NCI-H1694 (cell line): ENCODE data around the gene DNAJC9.
A peak's percentile ranks its signal among the peaks of the same experiment; 100 is the strongest.

ENCODE experiments used
- DNase-seq: peaks from one replicate; lab custom pipeline; 2025; lab: John Stamatoyannopoulos, UW

The DNAJC9 gene

DNA sequence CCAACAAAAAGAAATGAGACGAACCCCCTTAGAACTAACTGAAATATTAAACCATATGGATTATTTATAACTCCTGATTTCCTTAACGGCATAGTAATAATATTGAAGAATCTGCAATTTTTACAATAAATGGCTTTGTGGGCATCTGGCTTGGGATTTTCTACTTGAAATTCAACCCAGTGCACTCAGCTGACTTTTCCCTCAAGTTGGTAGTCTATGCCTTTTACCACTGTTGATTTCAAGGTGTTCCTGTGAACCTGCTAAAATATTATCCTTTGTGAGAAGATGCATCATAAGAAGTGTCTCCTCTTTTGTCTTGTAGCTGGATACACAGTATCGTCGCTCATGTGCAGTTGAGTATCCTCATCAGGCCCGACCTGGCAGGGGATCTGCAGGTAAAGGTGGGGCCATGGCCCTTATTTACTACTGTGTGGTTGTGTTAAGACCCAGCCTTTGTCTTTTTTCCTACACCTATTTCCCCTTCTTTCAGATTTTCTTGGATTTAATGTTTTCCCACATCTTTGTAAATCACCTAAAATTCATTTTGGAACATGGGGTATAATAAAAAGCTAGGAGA, 8.0 kb downstream of the DNAJC9 start:
- DNase-seq, result no peak

GRCh38 chr10:73234695-73235094, 12.4 kb downstream of the DNAJC9 start:
- no peak for DNase-seq

DNA sequence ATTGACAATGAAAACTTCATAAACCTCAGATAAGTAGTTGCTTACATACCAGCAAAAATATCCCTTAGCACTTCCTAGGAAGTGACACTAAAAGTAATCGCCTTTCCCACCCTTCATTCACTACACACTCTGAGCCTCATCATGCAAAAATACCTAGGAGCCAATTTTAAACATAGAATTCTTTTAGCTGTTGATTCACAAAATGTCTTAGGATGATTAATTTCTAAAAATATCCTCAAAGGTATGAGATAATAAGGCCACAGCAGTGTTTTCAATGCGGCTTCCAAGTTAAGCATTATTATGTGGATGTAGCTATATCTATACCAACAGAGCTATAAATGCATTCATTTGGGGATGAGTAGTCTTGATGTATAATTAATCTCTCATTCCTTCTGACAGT, 13.2 kb downstream of the DNAJC9 start:
- DNase-seq, result no peak

GRCh38 chr10:73232887-73233286, 14.2 kb downstream of the DNAJC9 start:
- DNase-seq, result no peak

DNA sequence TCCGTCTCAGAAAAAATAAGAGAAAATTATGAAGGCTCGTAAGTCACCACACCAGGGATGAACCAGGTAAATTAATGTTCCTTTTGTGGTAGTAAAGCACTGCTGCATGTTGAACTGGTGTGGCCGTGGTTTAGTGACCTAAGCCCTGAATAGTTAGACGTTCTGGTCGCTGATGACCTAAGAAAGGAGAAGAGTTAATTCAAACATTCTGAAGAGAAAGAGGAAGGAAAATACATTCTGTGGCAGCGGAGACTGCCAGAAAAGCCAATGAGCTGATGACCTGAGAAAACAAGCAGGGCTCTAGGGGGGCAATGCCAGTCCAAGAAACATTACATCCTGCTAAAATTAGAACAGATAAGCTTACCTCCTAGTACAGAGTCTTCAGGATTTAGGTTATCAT, 17.5 kb downstream of the DNAJC9 start:
- DNase-seq, result no peak

DNA sequence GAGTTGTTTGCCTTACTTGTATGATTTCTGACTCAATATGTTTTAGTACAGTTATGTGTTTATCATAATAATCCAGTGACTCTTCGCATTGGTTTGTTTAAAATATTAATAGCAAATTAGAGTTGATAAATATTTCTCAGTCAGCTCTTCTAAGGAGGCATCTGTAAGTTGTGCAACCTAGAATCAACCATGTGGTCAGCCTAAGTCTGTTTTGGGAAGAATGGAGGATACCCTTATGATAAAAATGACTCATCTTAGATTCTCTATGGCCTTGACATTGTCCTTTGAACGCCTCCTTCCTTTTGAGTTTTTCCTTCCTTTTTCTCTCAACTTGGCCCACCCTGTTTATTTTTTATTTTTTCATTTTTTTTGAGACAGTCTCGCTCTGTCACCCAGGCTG, 18.8 kb downstream of the DNAJC9 start:
- no peak for DNase-seq

GRCh38 chr10:73226663-73227062, 20.4 kb downstream of the DNAJC9 start:
- DNase-seq, result no peak

DNA sequence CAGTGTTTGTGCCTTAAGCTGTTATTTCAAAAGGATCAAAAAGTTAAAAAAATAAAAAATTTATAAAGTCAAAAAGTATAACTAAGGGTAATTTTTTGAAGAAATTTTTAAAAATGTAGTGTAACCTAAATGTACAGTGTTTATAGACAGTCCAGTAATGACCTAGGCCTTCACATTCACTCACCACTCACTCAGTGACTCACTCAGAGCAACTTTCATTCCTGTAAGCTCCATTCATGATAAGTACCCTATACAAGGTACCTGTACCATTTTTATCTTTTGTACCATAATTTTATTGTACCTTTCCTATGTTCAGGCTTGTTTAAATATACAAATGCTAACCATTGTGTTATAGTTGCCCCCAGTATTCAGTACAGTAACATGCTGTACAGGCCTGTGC, 21.5 kb downstream of the DNAJC9 start:
- DNase-seq, result no peak

- DNase-seq, result no peak
Measured at GRCh38 chr10:73220989-73221388, 26.1 kb downstream of the DNAJC9 start.

DNA sequence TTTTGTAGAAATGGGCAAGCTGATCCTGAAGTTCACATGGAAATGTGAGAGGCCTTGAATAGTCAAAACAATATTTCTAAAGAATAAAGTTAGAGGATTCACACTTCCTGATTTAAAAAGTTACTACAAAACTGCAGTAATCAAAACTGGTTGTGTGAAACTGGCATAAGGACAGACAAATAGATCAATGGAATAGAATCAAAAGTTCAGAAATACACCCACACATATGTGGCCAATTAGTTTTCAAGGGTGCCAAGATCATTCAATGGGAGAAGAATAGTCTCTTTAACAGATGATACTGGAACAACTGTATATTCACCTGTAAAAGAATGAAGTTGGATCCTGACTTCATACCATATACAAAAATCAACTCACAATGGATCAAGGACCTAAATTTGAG, 27.7 kb downstream of the DNAJC9 start:
- DNase-seq, result no peak

GRCh38 chr10:73218431-73219191, 28.4 kb downstream of the DNAJC9 start:
- DNase-seq, result peak; percentile 3

- no peak for DNase-seq
Measured at GRCh38 chr10:73217628-73218027, 29.4 kb downstream of the DNAJC9 start.

DNA sequence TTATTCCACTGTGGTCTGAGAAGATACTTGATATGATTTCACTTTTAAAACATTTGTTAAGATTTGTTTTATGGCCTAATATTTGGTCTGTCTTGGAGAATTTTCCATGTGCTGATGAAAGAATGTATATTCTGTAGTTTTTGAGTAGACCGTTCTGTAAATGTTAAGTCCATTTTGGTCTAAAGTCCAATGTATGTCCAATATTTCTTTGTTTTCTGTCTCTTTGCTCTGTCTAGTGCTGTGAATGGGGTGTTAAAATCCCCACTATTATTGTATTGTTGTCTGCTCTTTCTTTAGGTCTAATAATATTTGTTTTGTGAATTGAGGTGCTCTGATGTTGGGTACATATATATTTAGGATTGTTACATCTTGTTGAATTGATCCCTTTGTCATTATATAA, 31.3 kb downstream of the DNAJC9 start:
- DNase-seq, result no peak

DNA sequence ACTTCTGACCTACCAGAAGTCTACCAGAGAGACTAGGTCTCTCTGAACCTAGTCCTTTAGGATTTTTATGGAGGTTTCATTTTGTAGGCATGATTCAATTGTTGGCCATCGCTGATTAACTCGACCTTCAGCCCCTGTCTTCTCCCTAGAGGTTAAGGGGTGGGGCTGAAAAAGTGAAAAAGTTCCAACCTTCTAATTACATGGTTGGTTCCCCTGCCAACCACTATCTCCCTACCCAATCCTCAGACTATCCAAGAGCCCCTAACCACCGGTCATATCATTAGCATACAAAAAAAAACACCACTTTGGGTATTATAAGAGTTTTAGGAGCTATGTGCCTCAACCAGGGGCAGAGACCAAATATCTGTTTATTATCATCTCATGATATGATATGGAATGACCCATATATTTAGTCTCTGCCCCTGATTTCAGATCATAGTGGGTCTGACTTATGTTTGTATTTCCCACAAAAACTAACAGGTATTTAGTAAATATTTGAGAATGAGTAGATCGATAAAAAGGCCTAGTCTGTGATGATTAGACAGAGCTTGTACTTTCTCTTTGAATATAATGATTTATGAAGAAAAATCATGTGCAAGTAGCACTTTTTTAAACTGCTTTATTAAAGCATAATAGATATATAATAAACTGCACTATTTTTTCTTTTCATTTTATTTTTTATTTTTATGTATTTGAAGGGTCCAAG, 35.8 kb downstream of the DNAJC9 start:
- DNase-seq, result no peak

GRCh38 chr10:73210395-73211105, 36.5 kb downstream of the DNAJC9 start:
- DNase-seq, result no peak

- DNase-seq, result no peak
Measured at GRCh38 chr10:73209705-73210104, 37.4 kb downstream of the DNAJC9 start.

DNA sequence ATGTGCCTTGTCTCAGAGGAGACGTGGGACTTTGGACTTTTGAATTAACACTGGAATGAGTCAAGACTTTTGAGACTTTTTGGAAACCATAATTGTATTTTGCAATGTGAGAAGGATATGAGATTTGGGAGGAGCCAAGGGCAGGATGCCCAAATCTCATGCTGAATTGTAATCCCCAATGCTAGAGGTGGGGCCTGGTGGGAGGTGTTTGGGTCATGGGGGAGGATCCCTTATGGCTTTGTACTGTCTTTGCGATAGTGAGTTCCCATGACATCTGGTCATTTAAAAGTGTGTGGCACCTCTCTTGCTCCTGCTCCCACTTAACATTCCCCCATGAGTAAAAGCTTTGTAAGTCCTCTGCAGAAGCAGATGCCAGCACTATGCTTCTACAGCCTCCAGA, 39.2 kb downstream of the DNAJC9 start:
- DNase-seq, result no peak

DNA sequence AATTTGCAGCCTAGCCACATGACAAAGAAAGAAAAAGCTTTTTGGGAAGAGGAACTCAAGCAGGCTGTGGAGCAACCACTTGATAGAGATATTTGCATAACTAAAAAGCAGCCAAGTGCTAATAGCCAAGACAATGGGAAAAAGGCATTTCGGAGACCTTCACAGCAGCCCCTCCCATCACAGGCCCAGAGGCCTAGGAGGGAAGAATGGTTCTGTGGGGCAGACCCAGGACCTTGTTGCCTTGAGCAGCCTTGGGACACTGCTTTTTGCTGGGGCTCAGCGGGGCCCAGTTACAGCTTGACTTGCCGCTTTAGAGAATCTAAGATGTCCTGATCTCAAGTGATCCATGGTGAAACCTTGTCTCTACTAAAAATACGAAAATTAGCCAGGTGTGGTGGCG, 40.7 kb downstream of the DNAJC9 start:
- DNase-seq, result no peak

DNA sequence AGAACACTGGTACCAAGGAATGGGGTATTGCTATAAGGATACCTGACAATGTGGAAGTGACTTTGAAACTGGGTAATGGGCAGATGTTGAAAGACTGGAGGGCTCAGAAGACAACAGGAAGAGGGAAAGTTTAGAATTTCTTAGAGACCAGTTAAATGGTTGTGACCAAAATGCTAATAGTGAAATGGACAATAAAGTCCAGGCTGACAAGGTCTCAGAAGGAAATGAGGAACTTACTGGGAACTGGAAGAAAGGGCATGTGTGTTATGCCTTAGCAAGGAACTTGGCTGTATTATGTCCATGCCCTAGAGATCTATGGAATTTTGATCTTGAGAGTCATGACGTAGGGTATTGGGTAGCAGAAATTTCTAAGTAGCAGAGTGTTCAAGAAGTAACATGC, 41.2 kb downstream of the DNAJC9 start:
- DNase-seq, result no peak

DNA sequence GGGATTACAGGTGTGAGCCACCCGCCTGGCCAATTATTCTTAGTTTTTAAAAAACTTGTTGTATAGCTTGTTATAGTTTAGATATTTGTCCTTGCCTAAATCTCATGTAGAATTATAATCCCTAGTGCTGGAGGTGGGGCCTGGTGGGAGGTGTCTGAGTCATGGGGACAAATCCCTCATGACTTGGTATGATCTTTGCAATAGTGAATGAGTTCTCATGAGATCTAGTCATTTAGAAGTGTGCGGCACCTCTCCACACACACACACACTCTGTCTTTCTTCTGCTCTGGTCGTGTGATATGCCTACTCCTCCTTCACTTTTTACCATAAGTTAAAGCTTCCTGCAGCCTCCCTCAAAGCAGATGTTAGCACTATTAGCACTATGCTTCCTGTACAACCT, 42.0 kb downstream of the DNAJC9 start:
- no peak for DNase-seq
